Fibroblast of pulmonary artery (primary cell): ENCODE measurements around the gene UGT1A10.
"Not testable (repeated sequence)": the region's sequence is repeated elsewhere in the genome, so short reads cannot be mapped to it uniquely, and the experiment has no call there.

Source experiments
- DNase-seq: peaks from one replicate; pipeline ENCODE4 v3.0.0-alpha.2; 2010; ENCODE audit warnings: low read depth
- H3K4me3 ChIP-seq: replicated peaks from 2 replicates; pipeline ENCODE4 v1.5.1; 2011; ENCODE audit warnings: low read depth, mild to moderate bottlenecking, control low read depth, low read length, moderate library complexity
- CTCF ChIP-seq: IDR thresholded peaks from 2 replicates; pipeline ENCODE4 v1.5.1; 2011; ENCODE audit warnings: mild to moderate bottlenecking, control low read depth, low read length, inconsistent platforms; ENCODE audit errors: missing control alignments

Gene UGT1A10

GRCh38 chr2:233712611-233713261, 76.5 kb downstream of the UGT1A10 start, which contains the start of gene UGT1A5:
Gene UGT1A5, plus strand, starts transcription at chr2:233712907. Its CDS starts 85 bp downstream, at chr2:233712992.
- TF ChIP-seq CTCF: no peak
- no peak for DNase-seq
- H3K4me3 ChIP-seq: no peak within 1 kb of the TSS

GRCh38 chr2:233713262-233713615, 77.0 kb downstream of the UGT1A10 start:
- DNase-seq: no peak
- no peak for TF ChIP-seq CTCF
- H3K4me3 ChIP-seq: no peak overlapping the region

- TF ChIP-seq CTCF: no peak
- H3K4me3 ChIP-seq: no peak overlapping the region
- no peak for DNase-seq
Observed at GRCh38 chr2:233714121-233714520, 77.9 kb downstream of the UGT1A10 start.

- DNase-seq: no peak
- no peak for TF ChIP-seq CTCF
- H3K4me3 ChIP-seq: no peak within 1 kb of the TSS
Observed at GRCh38 chr2:233718552-233718951, 82.3 kb downstream of the UGT1A10 start, which contains the start of gene UGT1A4. Gene UGT1A4, plus strand, starts transcription at chr2:233718736. Its CDS starts 85 bp downstream, at chr2:233718821.

GRCh38 chr2:233728723-233729301, 92.6 kb downstream of the UGT1A10 start, which contains the start of gene UGT1A3:
Gene UGT1A3, plus strand, starts transcription at chr2:233729042. Its CDS starts 85 bp downstream, at chr2:233729127.
- no peak within 1 kb of the TSS for H3K4me3 ChIP-seq
- DNase-seq: no peak
- no peak for TF ChIP-seq CTCF

GRCh38 chr2:233736868-233737653, 100.8 kb downstream of the UGT1A10 start:
- H3K4me3 ChIP-seq, DNase-seq: not testable (repeated sequence)

- DNase-seq: no peak
- H3K4me3 ChIP-seq: no peak overlapping the region
- TF ChIP-seq CTCF: no peak
Observed at GRCh38 chr2:233740870-233741269, 104.6 kb downstream of the UGT1A10 start.
